CD4-positive, alpha-beta T cell treated with Interleukin-15 for 4 hours (primary cell): ENCODE results near the gene DUSP21.
A peak's percentile ranks its signal among the peaks of the same experiment; 100 is the strongest.
"Not testable (repeated sequence)": the region's sequence is repeated elsewhere in the genome, so short reads cannot be mapped to it uniquely, and the experiment has no call there.

Experiments
- DNase-seq: peaks from one replicate; pipeline ENCODE4 v3.0.0-alpha.2; 2020; ENCODE audit warnings: low spot score

The DUSP21 gene

DNA sequence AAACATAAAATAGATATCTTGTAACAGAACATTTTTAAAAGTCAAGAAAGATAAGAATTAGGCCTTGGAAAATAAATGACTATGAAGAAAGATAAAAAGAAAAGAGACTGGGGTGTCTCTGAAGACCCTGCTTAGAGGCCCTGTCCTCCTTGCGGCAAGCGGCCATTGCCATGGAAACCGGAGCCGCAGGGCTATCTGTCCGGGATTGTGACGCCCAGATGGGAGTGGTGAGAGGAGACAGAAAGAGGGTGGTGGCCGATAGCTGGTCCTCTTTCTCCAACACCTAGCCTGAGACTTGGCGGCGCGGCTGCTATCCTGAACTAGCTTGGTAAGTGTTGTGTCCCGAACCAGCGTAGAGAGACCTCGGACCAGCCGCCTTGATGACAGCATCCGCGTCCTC is at the start of gene DUSP21:
Gene DUSP21, plus strand, starts transcription at position 269 of the 400 bp plus-strand sequence. Its CDS starts 112 bp downstream, at position 381.
- DNase-seq, result no peak

DNA sequence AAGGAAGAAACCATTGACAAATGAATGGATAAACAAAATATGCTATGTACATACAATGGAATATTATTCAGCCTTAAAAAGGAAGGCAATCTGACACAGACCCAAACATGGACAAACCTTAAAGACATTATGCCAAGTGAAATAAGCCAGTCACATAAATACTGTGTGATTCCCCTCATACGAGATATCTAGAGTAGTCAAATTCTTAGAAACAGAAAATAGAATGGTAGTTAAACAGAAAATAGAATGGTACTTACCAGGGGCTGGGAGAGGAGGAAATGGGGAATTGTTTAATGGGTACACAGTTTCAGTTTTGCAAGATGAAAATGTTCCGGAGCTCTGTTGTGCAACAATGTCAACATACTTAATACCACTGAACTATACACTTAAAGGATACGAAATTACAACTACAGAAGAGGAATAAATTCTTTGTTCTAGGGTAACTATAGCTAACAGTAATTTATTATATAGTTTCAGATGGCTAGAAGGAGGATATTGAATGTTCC is 47.8 kb upstream of the DUSP21 start:
- DNase-seq, result no peak

- DNase-seq, result no peak
These were observed 41.2 kb upstream of the DUSP21 start for GRCh38 chrX:44802613-44803012.

DNA sequence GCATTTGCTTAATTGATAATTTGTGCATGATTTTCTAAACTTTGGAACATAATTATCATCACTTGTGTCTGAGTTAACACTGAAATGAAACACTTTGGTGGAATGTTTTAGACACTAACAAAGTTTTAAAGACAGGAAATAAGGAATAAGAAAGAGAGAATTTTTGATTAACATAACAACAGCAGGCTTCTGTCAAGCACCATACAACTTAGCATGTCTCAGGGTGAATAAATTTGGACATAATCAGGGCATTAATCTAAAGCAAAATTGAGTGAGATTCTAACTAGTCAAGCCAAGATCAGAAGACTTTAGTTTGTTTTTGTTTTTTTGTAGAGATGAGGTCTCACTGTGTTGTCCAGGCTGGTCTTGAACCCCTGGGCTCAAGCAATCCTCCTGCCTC is 28.1 kb upstream of the DUSP21 start:
- DNase-seq, result no peak

DNA sequence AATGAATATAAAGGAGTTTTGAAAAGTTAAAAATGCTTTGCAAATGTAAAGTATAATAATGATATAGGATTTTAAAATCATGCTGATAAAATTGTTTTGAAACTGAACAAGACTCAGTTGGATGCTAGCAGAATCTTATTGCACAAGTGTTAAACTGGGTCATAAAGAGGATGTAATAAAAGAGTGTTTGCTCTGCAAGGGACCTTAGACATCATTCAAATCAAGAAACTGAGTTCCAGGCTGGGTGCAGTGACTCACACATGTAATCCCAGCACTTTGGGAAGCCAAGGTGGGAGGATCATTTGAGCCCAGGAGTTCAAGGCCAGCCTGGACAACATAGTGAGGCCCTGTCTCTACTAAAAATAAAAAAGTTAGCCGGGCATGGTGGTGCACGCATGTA is 27.5 kb upstream of the DUSP21 start:
- no peak for DNase-seq

- DNase-seq, result no peak
These were observed 26.8 kb upstream of the DUSP21 start for GRCh38 chrX:44817029-44817428.

- DNase-seq, result no peak
These were observed 21.2 kb upstream of the DUSP21 start for GRCh38 chrX:44822601-44823000.

DNA sequence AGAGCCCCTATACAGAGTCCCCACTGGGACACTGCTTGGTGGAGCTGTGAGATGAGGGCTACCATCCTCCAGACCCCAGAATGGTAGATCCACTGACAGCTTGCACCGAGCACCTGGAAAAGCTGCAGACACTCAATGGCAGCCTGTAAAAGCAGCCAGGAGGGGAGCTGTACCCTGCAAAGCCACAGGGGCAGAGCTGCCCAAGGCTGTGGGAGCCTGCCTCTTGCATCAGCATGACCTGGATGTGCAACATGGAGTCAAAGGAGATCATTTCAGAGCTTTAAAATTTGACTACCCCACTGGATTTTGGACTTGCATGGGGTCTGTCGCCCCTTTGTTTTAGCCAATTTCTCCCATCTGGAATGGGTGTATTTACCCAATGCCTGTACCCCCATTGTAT is 20.6 kb upstream of the DUSP21 start:
- DNase-seq, result not testable (repeated sequence)

- DNase-seq, result no peak
These were observed 15.7 kb upstream of the DUSP21 start for GRCh38 chrX:44828008-44828605.

GRCh38 chrX:44829832-44830231 is 14.0 kb upstream of the DUSP21 start:
- DNase-seq, result no peak

- no peak for DNase-seq
These were observed 1.1 kb upstream of the DUSP21 start for GRCh38 chrX:44842550-44843317.

DNA sequence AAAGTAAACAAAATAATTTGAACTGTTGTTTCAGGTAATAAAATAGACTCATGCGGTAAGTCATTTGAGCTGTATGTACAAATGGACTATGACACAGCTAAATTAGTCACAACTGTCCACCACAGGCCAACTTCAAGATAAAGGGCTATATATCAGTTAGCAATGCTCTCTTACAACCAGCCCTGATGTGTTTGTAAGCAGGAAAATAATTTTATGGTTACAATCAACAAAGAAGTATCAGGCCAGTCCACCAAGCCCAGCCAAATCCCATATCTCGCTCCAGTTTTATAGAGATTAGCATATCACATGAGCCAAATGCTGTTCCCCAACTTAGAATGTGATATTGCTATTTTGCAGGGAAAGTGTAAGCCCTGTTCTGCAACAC is 511 bp upstream of the DUSP21 start:
- DNase-seq, result no peak

DNA sequence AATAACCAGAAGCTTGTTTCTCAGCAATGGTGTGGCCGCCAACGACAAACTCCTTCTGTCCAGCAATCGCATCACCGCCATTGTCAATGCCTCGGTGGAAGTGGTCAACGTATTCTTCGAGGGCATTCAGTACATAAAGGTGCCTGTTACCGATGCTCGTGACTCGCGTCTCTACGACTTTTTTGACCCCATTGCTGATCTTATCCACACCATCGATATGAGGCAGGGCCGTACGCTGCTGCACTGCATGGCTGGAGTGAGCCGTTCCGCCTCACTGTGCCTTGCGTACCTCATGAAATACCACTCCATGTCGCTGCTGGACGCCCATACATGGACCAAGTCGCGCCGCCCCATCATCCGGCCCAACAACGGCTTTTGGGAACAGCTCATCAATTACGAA is 383 bp downstream of the DUSP21 start:
- no peak for DNase-seq

DNA sequence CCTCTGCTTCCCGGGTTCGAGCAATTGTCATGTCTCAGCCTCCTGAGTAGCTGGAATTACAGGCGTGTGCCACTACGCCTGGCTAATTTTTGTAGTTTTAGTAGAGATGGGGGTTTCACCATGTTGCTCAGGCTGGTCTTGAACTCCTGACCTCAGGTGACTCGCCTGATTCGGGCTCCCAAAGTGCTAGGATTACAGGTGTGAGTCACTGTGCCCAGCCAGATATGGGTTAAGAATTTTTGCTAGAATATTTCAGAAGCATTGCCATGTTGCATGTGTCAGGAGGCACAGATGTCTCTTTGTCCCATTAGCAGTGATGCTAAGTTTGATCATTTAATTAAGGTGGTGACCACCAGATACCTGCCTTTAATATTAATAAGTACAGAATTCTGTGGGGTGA is 7.1 kb downstream of the DUSP21 start:
- DNase-seq, result not testable (repeated sequence)

DNA sequence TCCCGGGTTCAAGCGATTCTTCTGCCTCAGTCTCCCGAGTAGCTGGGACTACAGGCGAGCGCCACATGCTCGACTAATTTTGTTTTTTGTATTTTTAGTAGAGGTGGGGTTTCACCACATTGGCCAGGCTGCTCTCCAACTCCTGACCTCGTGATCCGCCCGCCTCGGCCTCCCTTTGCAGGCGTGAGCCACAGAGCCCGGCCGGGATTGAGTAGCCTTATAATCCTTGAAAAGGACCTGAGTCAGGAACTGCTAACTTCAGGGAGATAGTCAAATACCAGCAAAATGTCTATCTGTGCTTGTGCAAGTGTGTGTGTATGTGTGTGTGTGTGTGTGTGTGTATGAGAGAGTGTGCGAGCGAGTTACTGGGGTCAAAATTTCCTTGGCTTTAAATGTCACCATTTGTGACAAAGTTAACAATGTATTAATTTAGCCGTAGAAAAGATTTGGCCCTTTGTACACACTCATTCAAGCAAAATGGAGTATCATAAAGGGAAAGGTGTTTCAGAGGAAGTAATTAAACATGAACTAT is 27.4 kb downstream of the DUSP21 start:
- no peak for DNase-seq

DNA sequence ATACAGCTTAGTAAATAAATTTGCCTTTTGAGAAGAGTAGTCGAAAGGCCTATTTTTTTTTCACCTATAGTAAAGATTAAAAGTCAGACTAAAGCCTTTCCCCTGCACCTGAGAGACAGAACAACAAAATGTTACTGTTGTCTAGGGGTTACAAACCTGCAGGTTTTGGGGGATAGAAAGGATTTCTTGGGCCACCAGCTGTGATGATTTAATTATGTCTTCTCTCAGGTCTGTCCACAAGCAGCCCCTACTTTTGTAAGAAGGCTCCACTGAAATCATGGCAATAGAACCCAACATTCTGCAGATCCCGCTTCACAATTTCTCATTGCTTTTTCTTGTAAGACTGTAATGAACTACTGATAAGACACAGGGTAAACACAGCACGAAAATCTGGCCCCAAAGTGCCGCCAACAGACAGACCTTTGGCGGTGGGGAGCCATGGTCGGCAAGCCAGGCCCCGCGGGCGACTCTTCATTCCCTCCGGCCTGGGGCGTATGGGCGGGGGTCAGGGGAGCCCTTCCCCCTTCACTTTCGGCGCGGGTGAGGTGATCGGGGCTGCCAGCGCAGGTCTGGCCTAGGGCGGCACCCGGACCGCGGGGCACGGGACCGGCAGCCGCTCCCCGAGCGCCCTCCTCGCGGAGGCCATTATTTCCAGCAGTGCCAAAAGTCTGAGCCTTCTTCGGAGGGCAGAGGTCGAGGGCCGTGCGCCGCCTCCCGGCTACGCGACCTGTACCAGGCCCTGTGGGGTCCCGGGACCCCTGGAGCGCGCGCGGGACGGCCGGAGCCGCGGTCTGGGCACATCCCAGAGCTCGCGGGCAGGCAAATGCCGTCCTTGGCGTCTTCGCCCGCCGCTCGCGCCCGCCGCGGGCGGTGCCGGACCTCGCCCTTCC is 28.4 kb downstream of the DUSP21 start:
- DNase-seq, result no peak

GRCh38 chrX:44872821-44873414 is 29.1 kb downstream of the DUSP21 start, which contains the start of gene KDM6A:
KDM6A (plus strand) TSS chrX:44873188; CDS start chrX:44873552, 364 bp downstream.
- peak; percentile 97 for DNase-seq

- DNase-seq, result peak; percentile 36
These were observed 29.8 kb downstream of the DUSP21 start for GRCh38 chrX:44873415-44874276.

- peak; percentile 28 for DNase-seq
These were observed 30.8 kb downstream of the DUSP21 start for GRCh38 chrX:44874420-44875184.

- DNase-seq, result no peak
These were observed 31.3 kb downstream of the DUSP21 start for GRCh38 chrX:44875185-44875489.
